GM12878 (cell line): ENCODE data around the gene WRAP73. TPM values are rescaled to one million over a fixed set of nuclear protein-coding genes. Genes with fewer than 3 reads are reported as not detected.

ENCODE experiments used
- ATAC-seq: fragments of 200-7000 bp; cut with Tn5 transposase; 3 replicates; pipeline ENCODE4 v1.9.1; 2020; ENCODE audit warnings: mild to moderate bottlenecking, moderate library complexity
- BruUV-seq: library from RNA; stranded (reverse); fragments of 400-500 nt; replicated peaks from 2 replicates; lab custom pipeline; 2021; lab: Mats Ljungman, UMichigan
- CTCF ChIA-PET: fragments of 300-600 bp; sonication (Branson Sonifier 250); formaldehyde crosslinking; extraction: SDS; loops from one replicate; lab custom pipeline; 2021; ENCODE audit warnings: inconsistent platforms; lab: Yijun Ruan, JAX
- POLR2A ChIA-PET: fragments of 350-600 bp; formaldehyde crosslinking; extraction: SDS; loops from one replicate; lab custom pipeline; 2021; ENCODE audit warnings: inconsistent platforms; lab: Charles Lee
- RAD21 ChIA-PET: fragments of 300-600 bp; sonication (Branson Sonifier 250); formaldehyde crosslinking; loops from one replicate; lab custom pipeline; 2023; ENCODE audit warnings: antibody characterized with exemption; ENCODE audit not compliant: unreplicated experiment; lab: Charles Lee
- SMC1A ChIA-PET: fragments of 300-600 bp; sonication (Branson Sonifier 250); formaldehyde crosslinking; loops from one replicate; lab custom pipeline; 2023; ENCODE audit not compliant: unreplicated experiment, uncharacterized antibody; lab: Charles Lee
- DNase-seq: peaks from one replicate; pipeline ENCODE4 v3.0.0-alpha.2; 2011; ENCODE audit warnings: low read depth, low spot score
- FAIRE-seq: peaks from 3 replicates; lab custom pipeline; 2011; peaks lifted over from hg19 to GRCh38; lab: Jason Lieb, UNC
- H2AFZ ChIP-seq: 2 replicates; pipeline ENCODE4 v1.6.0; 2011; ENCODE audit warnings: low read depth, low read length, control low read depth; ENCODE audit not compliant: control insufficient read depth
- H3K27ac ChIP-seq: 2 replicates; pipeline ENCODE4 v1.5.1; 2011; ENCODE audit warnings: control low read depth; ENCODE audit not compliant: control insufficient read depth, insufficient read depth
- H3K27me3 ChIP-seq, 2 experiments: replicated peaks in 1 of 2; 2 replicates each; pipeline versions ENCODE4 v1.6.0 to v1.6.1; 2011; ENCODE audit warnings: low read length in 1 of 2; ENCODE audit not compliant: control insufficient read depth in 2 of 2, insufficient read depth in 2 of 2
- H3K36me3 ChIP-seq, 2 experiments: 2 replicates each; pipeline ENCODE4 v1.5.1; 2011; ENCODE audit warnings: low read length in 1 of 2; ENCODE audit not compliant: control insufficient read depth in 2 of 2, insufficient read depth in 2 of 2
- H3K4me1 ChIP-seq: 2 replicates; pipeline ENCODE4 v1.6.1; 2011; ENCODE audit warnings: mild to moderate bottlenecking, low read length, moderate library complexity, mixed read lengths; ENCODE audit not compliant: control insufficient read depth, insufficient read depth
- H3K4me2 ChIP-seq: 2 replicates; pipeline ENCODE4 v1.6.0; 2011; ENCODE audit warnings: control low read depth; ENCODE audit not compliant: control insufficient read depth, insufficient read depth
- H3K4me3 ChIP-seq: fragments of 200-600 bp; sonication (generic); 2 replicates; pipeline ENCODE4 v1.5.1; 2016
- H3K79me2 ChIP-seq: 2 replicates; pipeline ENCODE4 v1.6.0; 2011; ENCODE audit warnings: low read length; ENCODE audit not compliant: control insufficient read depth, insufficient read depth
- H3K9ac ChIP-seq: 2 replicates; pipeline ENCODE4 v1.8.0; 2011; ENCODE audit warnings: low read length, control low read depth, mixed read lengths; ENCODE audit not compliant: control insufficient read depth, insufficient read depth
- H3K9me3 ChIP-seq: replicated peaks from 3 replicates; pipeline ENCODE4 v1.5.1; 2011; ENCODE audit warnings: mild to moderate bottlenecking, low read length; ENCODE audit not compliant: control insufficient read depth, insufficient read depth
- H4K20me1 ChIP-seq: 2 replicates; pipeline ENCODE4 v1.6.0; 2011; ENCODE audit not compliant: control insufficient read depth, insufficient read depth
- BCL11A ChIP-seq: IDR thresholded peaks from 2 replicates; pipeline ENCODE4 v1.6.1; 2011; ENCODE audit warnings: low read depth, low read length
- CBFB ChIP-seq: IDR thresholded peaks from 2 replicates; pipeline ENCODE4 v1.6.1; 2016; ENCODE audit warnings: antibody characterized with exemption, low read depth
- CREM ChIP-seq: IDR thresholded peaks from 2 replicates; pipeline ENCODE4 v1.6.1; 2014; ENCODE audit warnings: antibody characterized with exemption, low read depth
- JUNB ChIP-seq: IDR thresholded peaks from 2 replicates; pipeline ENCODE4 v1.6.1; 2016; ENCODE audit warnings: antibody characterized with exemption, mild to moderate bottlenecking
- MYC ChIP-seq: IDR thresholded peaks from 2 replicates; pipeline ENCODE4 v1.6.1; 2011; ENCODE audit warnings: mild to moderate bottlenecking, low read length, moderate library complexity, inconsistent platforms; ENCODE audit not compliant: insufficient read depth, insufficient replicate concordance, insufficient read length, severe bottlenecking
- NFXL1 ChIP-seq: fragments of 450-650 bp; IDR thresholded peaks from 2 replicates; pipeline ENCODE4 v1.6.1; 2017; ENCODE audit warnings: antibody characterized with exemption, mild to moderate bottlenecking, borderline replicate concordance
- RBBP5 ChIP-seq: fragments of 200-600 bp; sonication (generic); conservative IDR thresholded peaks from 2 replicates; pipeline ENCODE4 v1.6.1; 2016
- SMAD5 ChIP-seq: IDR thresholded peaks from 2 replicates; pipeline ENCODE4 v1.6.1; 2016; ENCODE audit warnings: antibody characterized with exemption, low read depth
- SP1 ChIP-seq: IDR thresholded peaks from one replicate; pipeline ENCODE4 v1.6.1; 2011; ENCODE audit warnings: low read depth, low read length
- STAT1 ChIP-seq: fragments of 450-650 bp; conservative IDR thresholded peaks from 2 replicates; pipeline ENCODE4 v1.6.1; 2014; ENCODE audit warnings: antibody characterized with exemption, mild to moderate bottlenecking
- TBL1XR1 ChIP-seq: IDR thresholded peaks from 2 replicates; pipeline ENCODE4 v1.6.1; 2012; ENCODE audit warnings: low read depth, low read length, improper control_type of control experiment
- ZNF622 ChIP-seq: fragments of 450-650 bp; IDR thresholded peaks from 2 replicates; pipeline ENCODE4 v1.6.1; 2017; ENCODE audit warnings: mild to moderate bottlenecking, inconsistent platforms
- WGBS: methylation state at CpG from one replicate; pipeline ENCODE4 v1.1.6; 2016; ENCODE audit warnings: low lambda C conversion rate; ENCODE audit not compliant: insufficient replicate concordance, insufficient coverage; ENCODE audit errors: missing lambda C conversion rate; 5-methylcytosine and 5-hydroxymethylcytosine counted together
- in situ Hi-C: fragments of 300-500 bp; cut with MboI; formaldehyde crosslinking; loops from 9 replicates; pipeline ENCODE4 v1.14.3; 2018; ENCODE audit warnings: mixed read lengths
- intact Hi-C: fragments of 100-400 bp; cut with micrococcal nuclease; formaldehyde crosslinking; loops from one replicate; pipeline ENCODE4 v1.14.2; 2022; ENCODE audit not compliant: unreplicated experiment
- polyA plus RNA-seq, 11 experiments: library from polyadenylated mRNA; depleted of rRNA in 4 of 11; unstranded in 6 of 11; stranded (reverse) in 5 of 11; fragments of >200 nt; fragmentation: Nextera tagmentation in 4 of 11; fragmentation: Illumina TruSeq in 1 of 11; extraction: Ambion mirVana in 4 of 11; extraction: Trizol in 1 of 11; gene quantifications; 1 replicate in 1 of 11; 2 replicates in 10 of 11; pipeline versions ENCODE4 v1.2.1 to v1.2.3, GENCODE V29; 2011 to 2016; ENCODE audit warnings: inconsistent platforms in 2 of 11, missing spikeins in 2 of 11, low read depth in 1 of 11
- total RNA-seq, 4 experiments: library from RNA; depleted of rRNA in 3 of 4; stranded (reverse); fragments of >200 nt in 3 of 4; fragmentation: Illumina TruSeq in 1 of 4; extraction: Trizol in 1 of 4; gene quantifications; 2 replicates each; pipeline versions ENCODE4 v1.2.1 to v1.2.3, GENCODE V29; 2013 to 2021
- TF ChIP-seq, protein P1 (sequence below): fragments of 450-650 bp; formaldehyde crosslinking; IDR thresholded peaks from 2 replicates; pipeline ENCODE4 v1.4.0; 2022; ENCODE audit warnings: mild to moderate bottlenecking, moderate library complexity

Gene WRAP73
- total and polyA plus RNA-seq, 10 of the 15 experiments (the other 5 are each of a cell fraction or from before 2014, with no cell fraction given) = 3.2 to 65.8 (median 48.0) TPM

DNA sequence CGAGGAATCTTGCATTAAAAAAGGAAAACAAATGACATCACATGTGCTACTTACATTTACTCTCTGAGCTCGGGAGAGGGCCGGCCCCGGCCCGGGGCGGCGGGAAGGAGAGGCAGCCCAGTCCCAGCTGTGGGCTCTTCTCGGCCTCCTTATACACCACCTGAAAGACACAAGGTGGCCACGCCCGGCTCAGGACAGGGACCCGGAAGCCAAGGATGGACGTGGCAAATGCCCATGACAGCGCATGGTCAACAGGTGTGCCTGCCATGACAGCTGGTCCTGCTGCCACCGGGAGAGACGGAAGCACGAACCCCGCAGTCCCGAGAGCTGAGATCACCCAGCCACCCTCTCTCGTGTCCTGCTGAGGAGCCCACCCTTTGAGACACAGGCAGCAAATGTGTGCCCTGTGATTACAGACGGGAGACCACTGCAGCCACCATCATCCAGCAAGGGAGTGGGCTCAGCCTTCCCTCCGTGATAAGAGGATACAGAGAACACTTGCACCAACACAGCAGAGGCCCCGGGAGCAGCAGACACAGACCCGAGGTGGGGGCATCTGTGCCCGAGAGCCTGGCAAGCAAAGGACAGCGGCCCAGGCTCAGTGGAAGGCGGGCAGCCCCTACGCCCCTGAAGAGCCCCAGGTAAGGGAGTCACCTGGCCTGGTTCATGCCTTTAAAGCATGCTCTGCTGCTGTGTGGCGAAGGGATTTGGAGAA lies 16.4 kb downstream of the WRAP73 start:
- FAIRE-seq (no peak), DNase-seq (no peak), ATAC-seq (no peak)
- ChIA-PET CTCF (interaction anchor here (1.7 kb wide), 1 partner anchor 15 kb away, joined by 5 read pairs; no protein-coding TSS in a partner anchor), SMC1A (no interaction called here), RAD21 (no interaction called here), POLR2A (no interaction called here)
- Histone ChIP-seq H3K4me1 (no peaks in the 10 kb centered on the region), H3K36me3 (peaks cover 20% of the 10 kb centered on the region in 2 experiments), H3K4me3 (no peak overlapping the region), H4K20me1 (no peaks in the 10 kb centered on the region), H3K27ac (no peak overlapping the region), H3K9ac (no peak overlapping the region), H2AFZ (no peak overlapping the region), H3K27me3 (no peaks in the 10 kb centered on the region), H3K79me2 (no peaks in the 10 kb centered on the region), H3K4me2 (no peak overlapping the region), H3K9me3 (no peaks in the 10 kb centered on the region)
- no peak for TF ChIP-seq BCL11A
- BruUV-seq = no TSS peak
- in situ Hi-C loops (no loop called here), intact Hi-C loops (no loop called here)
- 94% methylated on average over 26 of the region's 28 CpGs for WGBS

DNA sequence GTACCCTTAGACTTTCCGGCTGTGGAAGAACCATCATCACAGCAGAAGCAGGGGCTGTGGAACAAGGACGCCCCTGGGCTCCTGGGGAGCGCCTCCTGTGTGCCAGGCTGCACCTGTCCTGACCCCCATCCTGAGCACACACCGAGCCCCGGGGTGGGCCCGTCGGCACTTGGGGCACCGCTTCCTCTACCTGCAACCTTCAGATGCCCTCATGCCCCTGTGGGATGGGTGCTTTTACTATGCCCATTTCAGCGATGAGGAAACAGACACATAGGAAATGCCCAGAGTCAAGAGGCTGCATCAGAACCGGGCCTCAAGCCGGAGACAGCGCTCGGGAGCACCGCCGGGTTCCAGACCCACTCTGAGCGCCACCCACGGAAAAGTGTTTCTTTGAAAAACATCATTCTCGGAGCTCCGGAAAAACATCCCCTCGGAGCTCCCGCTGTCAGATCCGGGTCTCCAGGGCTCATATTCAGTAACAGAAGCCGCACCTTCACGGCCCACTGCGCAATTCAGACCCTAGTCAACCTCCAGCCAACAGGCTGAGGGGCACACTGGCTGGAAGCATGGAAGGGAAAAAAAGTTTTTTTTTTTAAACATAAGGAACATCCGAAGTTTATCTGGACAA lies 17.1 kb downstream of the WRAP73 start:
- SMC1A ChIA-PET = no interaction called here
- BruUV-seq = no TSS peak
- no peaks in the 10 kb centered on the region for H3K9me3 ChIP-seq
- H3K27ac ChIP-seq = no peak overlapping the region
- no peak for ATAC-seq
- no peaks in the 10 kb centered on the region for H3K27me3 ChIP-seq
- 95% methylated on average over 26 of the region's 26 CpGs for WGBS
- no peak for FAIRE-seq
- RAD21 ChIA-PET = no interaction called here
- no peak overlapping the region for H3K4me3 ChIP-seq
- in situ Hi-C loops (no loop called here), intact Hi-C loops (no loop called here)
- no peak overlapping the region for H3K4me2 ChIP-seq
- no peaks in the 10 kb centered on the region for H3K79me2 ChIP-seq
- peaks cover 18 to 20% of the 10 kb centered on the region in 2 experiments for H3K36me3 ChIP-seq
- no peaks in the 10 kb centered on the region for H3K4me1 ChIP-seq
- CTCF ChIA-PET = interaction anchor here (1.7 kb wide), 1 partner anchor 14 kb away, joined by 5 read pairs; no protein-coding TSS in a partner anchor
- H2AFZ ChIP-seq = no peak overlapping the region
- POLR2A ChIA-PET = interaction anchor here (0.5 kb wide), 1 partner anchor 74 kb away, joined by 3 read pairs; no protein-coding TSS in a partner anchor
- DNase-seq = no peak
- no peaks in the 10 kb centered on the region for H4K20me1 ChIP-seq
- H3K9ac ChIP-seq = no peak overlapping the region
- TF ChIP-seq CBFB (no peak), STAT1 (no peak), ZNF622 (no peak), CREM (no peak), SP1 (no peak), JUNB (no peak), SMAD5 (no peak), MYC (no peak), TBL1XR1 (no peak), NFXL1 (no peak), RBBP5 (no peak)
- TF ChIP-seq, protein P1, sequence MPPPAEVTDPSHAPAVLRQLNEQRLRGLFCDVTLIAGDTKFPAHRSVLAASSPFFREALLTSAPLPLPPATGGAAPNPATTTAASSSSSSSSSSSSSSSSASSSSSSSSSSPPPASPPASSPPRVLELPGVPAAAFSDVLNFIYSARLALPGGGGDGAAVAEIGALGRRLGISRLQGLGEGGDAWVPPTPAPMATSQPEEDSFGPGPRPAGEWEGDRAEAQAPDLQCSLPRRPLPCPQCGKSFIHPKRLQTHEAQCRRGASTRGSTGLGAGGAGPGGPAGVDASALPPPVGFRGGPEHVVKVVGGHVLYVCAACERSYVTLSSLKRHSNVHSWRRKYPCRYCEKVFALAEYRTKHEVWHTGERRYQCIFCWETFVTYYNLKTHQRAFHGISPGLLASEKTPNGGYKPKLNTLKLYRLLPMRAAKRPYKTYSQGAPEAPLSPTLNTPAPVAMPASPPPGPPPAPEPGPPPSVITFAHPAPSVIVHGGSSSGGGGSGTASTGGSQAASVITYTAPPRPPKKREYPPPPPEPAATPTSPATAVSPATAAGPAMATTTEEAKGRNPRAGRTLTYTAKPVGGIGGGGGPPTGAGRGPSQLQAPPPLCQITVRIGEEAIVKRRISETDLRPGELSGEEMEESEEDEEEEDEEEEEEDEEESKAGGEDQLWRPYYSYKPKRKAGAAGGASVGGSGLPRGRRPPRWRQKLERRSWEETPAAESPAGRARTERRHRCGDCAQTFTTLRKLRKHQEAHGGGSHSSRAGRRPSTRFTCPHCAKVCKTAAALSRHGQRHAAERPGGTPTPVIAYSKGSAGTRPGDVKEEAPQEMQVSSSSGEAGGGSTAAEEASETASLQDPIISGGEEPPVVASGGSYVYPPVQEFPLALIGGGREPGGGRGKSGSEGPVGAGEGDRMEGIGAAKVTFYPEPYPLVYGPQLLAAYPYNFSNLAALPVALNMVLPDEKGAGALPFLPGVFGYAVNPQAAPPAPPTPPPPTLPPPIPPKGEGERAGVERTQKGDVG = no peak
